H1 (cell line): ENCODE results near the gene COA1. TPM values are rescaled to one million over a fixed set of nuclear protein-coding genes. Genes with fewer than 3 reads are reported as not detected.

ENCODE experiments used
- CTCF ChIA-PET: fragments of 300-600 bp; sonication (Branson Sonifier 250); formaldehyde crosslinking; loops from one replicate; lab custom pipeline; 2021; ENCODE audit not compliant: partially characterized antibody; lab: Charles Lee
- POLR2A ChIA-PET: fragments of 300-600 bp; sonication (Branson Sonifier 250); formaldehyde crosslinking; loops from one replicate; lab custom pipeline; 2021; ENCODE audit warnings: inconsistent platforms; ENCODE audit not compliant: partially characterized antibody; lab: Charles Lee
- DNase-seq, 2 experiments: peaks; one replicate each; pipeline versions ENCODE4 v3.0.0 to v3.0.0-alpha.2; 2010 to 2022; ENCODE audit warnings: low spot score in 2 of 2, low read depth in 1 of 2, mixed read lengths in 1 of 2
- FAIRE-seq: peaks from 2 replicates; lab custom pipeline; 2011; peaks lifted over from hg19 to GRCh38; lab: Jason Lieb, UNC
- H2AFZ ChIP-seq: 2 replicates; pipeline ENCODE4 v1.8.1; 2012; ENCODE audit warnings: low read length, inconsistent platforms
- H2AK5ac ChIP-seq: 2 replicates; pipeline ENCODE4 v1.6.1; 2013; ENCODE audit warnings: low read depth, low read length
- H2BK120ac ChIP-seq: replicated peaks from 2 replicates; pipeline ENCODE3; 2013; ENCODE audit warnings: low read depth, low read length, inconsistent platforms
- H2BK12ac ChIP-seq: 2 replicates; pipeline ENCODE4 v1.6.1; 2013; ENCODE audit warnings: low read depth, low read length
- H2BK15ac ChIP-seq: 2 replicates; pipeline ENCODE4 v1.6.1; 2013; ENCODE audit warnings: low read length
- H2BK20ac ChIP-seq: 2 replicates; pipeline ENCODE4 v1.6.1; 2013; ENCODE audit warnings: low read length
- H2BK5ac ChIP-seq: 2 replicates; pipeline ENCODE4 v1.6.1; 2013; ENCODE audit warnings: low read depth, low read length
- H3K14ac ChIP-seq: 2 replicates; pipeline ENCODE4 v1.6.1; 2013; ENCODE audit warnings: inconsistent platforms; ENCODE audit not compliant: insufficient read length
- H3K18ac ChIP-seq: 2 replicates; pipeline ENCODE4 v1.6.1; 2013; ENCODE audit warnings: low read length; ENCODE audit errors: extremely low read depth
- H3K23ac ChIP-seq: 2 replicates; pipeline ENCODE4 v1.6.1; 2013; ENCODE audit warnings: inconsistent platforms; ENCODE audit not compliant: insufficient read length
- H3K23me2 ChIP-seq: 2 replicates; pipeline ENCODE4 v1.6.1; 2013; ENCODE audit warnings: low read depth, low read length
- H3K27ac ChIP-seq: 2 replicates; pipeline ENCODE4 v1.6.1; 2011; ENCODE audit warnings: low read depth, low read length, inconsistent platforms
- H3K27me3 ChIP-seq, 4 experiments: replicated peaks in 1 of 4; 1 replicate in 1 of 4; 2 replicates in 3 of 4; pipeline versions ENCODE4 v1.6.1 to v1.8.1; 2011 to 2013; ENCODE audit warnings: low read length in 3 of 4, mild to moderate bottlenecking in 3 of 4, inconsistent platforms in 2 of 4, mixed read lengths in 2 of 4, moderate library complexity in 1 of 4; ENCODE audit not compliant: control insufficient read depth in 3 of 4, insufficient read depth in 3 of 4; ENCODE audit errors: extremely low read depth in 1 of 4
- H3K36me3 ChIP-seq, 4 experiments: 2 replicates each; pipeline versions ENCODE4 v1.6.1 to v1.8.1; 2011 to 2013; ENCODE audit warnings: mild to moderate bottlenecking in 4 of 4, low read length in 3 of 4, moderate library complexity in 2 of 4, control low read depth in 1 of 4, inconsistent platforms in 1 of 4; ENCODE audit not compliant: insufficient read depth in 4 of 4, control insufficient read depth in 2 of 4
- H3K4ac ChIP-seq: replicated peaks from 2 replicates; pipeline ENCODE3; 2013; ENCODE audit warnings: low read length, low read depth, mixed read lengths, inconsistent platforms; ENCODE audit not compliant: insufficient read length
- H3K4me1 ChIP-seq, 4 experiments: replicated peaks in 1 of 4; 1 replicate in 1 of 4; 2 replicates in 3 of 4; pipeline versions ENCODE4 v1.6.1 to v1.8.1; 2011 to 2013; ENCODE audit warnings: low read length in 3 of 4, inconsistent platforms in 2 of 4, mixed read lengths in 1 of 4; ENCODE audit not compliant: insufficient read depth in 4 of 4, control insufficient read depth in 3 of 4
- H3K4me2 ChIP-seq, 2 experiments: 2 replicates each; pipeline versions ENCODE4 v1.6.1 to v1.8.1; 2011 to 2013; ENCODE audit warnings: low read depth in 2 of 2, low read length in 2 of 2, control low read depth in 1 of 2, inconsistent platforms in 1 of 2, mild to moderate bottlenecking in 1 of 2; ENCODE audit not compliant: insufficient read depth in 1 of 2
- H3K4me3 ChIP-seq, 4 experiments: fragments of 200-600, 300-600 bp in 1 of 4; sonication (generic), shearing (Covaris generic), sonication (Bioruptor Twin) in 1 of 4; 2 replicates each; pipeline versions ENCODE4 v1.5.1 to v1.8.1; 2011 to 2016; ENCODE audit warnings: low read length in 4 of 4, low read depth in 3 of 4, control low read depth in 2 of 4, inconsistent platforms in 2 of 4, mild to moderate bottlenecking in 2 of 4, mixed read lengths in 1 of 4, moderate library complexity in 1 of 4; ENCODE audit not compliant: insufficient read depth in 2 of 4; ENCODE audit errors: extremely low read depth in 1 of 4
- H3K56ac ChIP-seq: replicated peaks from 2 replicates; pipeline ENCODE3; 2013; ENCODE audit warnings: low read depth, mild to moderate bottlenecking, mixed read lengths, low read length, inconsistent platforms; ENCODE audit not compliant: insufficient read length
- H3K79me1 ChIP-seq: 2 replicates; pipeline ENCODE4 v1.6.1; 2013; ENCODE audit warnings: low read depth, low read length, control low read depth
- H3K79me2 ChIP-seq, 2 experiments: 2 replicates each; pipeline versions ENCODE4 v1.6.1 to v1.8.1; 2012 to 2013; ENCODE audit warnings: low read length in 2 of 2, mild to moderate bottlenecking in 2 of 2, inconsistent platforms in 1 of 2; ENCODE audit not compliant: insufficient read depth in 2 of 2, control insufficient read depth in 1 of 2
- H3K9ac ChIP-seq, 4 experiments: replicated peaks in 1 of 4; 1 replicate in 1 of 4; 2 replicates in 3 of 4; pipeline versions ENCODE4 v1.6.1 to v1.8.1; 2011 to 2013; ENCODE audit warnings: low read depth in 3 of 4, low read length in 3 of 4, control low read depth in 2 of 4, mild to moderate bottlenecking in 2 of 4, moderate library complexity in 2 of 4, inconsistent platforms in 1 of 4; ENCODE audit errors: extremely low read depth in 1 of 4
- H3K9me3 ChIP-seq, 2 experiments: 2 replicates each; pipeline versions ENCODE4 v1.6.1 to v1.8.1; 2012 to 2013; ENCODE audit warnings: mild to moderate bottlenecking in 2 of 2, moderate library complexity in 2 of 2, control low read depth in 1 of 2, inconsistent platforms in 1 of 2, low read depth in 1 of 2, low read length in 1 of 2, mixed read lengths in 1 of 2; ENCODE audit not compliant: insufficient read depth in 2 of 2
- H4K20me1 ChIP-seq, 2 experiments: replicated peaks in 1 of 2; 2 replicates each; pipeline versions ENCODE3 to v1.8.1; 2011 to 2013; ENCODE audit warnings: inconsistent platforms in 2 of 2, low read length in 2 of 2, mild to moderate bottlenecking in 1 of 2; ENCODE audit not compliant: insufficient read depth in 2 of 2, control insufficient read depth in 1 of 2
- H4K5ac ChIP-seq: 2 replicates; pipeline ENCODE4 v1.6.1; 2013; ENCODE audit warnings: low read length, low read depth, mixed read lengths, inconsistent platforms; ENCODE audit not compliant: insufficient read length
- H4K8ac ChIP-seq: 2 replicates; pipeline ENCODE4 v1.8.0; 2013; ENCODE audit warnings: mild to moderate bottlenecking, moderate library complexity, low read length, inconsistent platforms; ENCODE audit not compliant: insufficient read depth; ENCODE audit errors: extremely low read depth
- H4K91ac ChIP-seq: replicated peaks from 2 replicates; pipeline ENCODE3; 2013; ENCODE audit warnings: low read length, mixed read lengths, inconsistent platforms; ENCODE audit not compliant: insufficient read length
- BCL11A ChIP-seq, 2 experiments: IDR thresholded peaks; one replicate each; pipeline ENCODE4 v1.6.1; 2011; ENCODE audit warnings: low read depth in 2 of 2, low read length in 2 of 2, mild to moderate bottlenecking in 2 of 2
- CBX8 ChIP-seq: fragments of 300-800, 300-1000 bp; sonication (generic); IDR thresholded peaks from 2 replicates; pipeline ENCODE4 v1.7.1; 2016; ENCODE audit warnings: low read depth, low read length, borderline replicate concordance
- GABPA ChIP-seq: IDR thresholded peaks from 2 replicates; pipeline ENCODE4 v1.6.1; 2011; ENCODE audit warnings: mild to moderate bottlenecking, low read length, moderate library complexity, borderline replicate concordance; ENCODE audit not compliant: insufficient read depth
- HDAC2 ChIP-seq, 2 experiments: fragments of 300-600 bp in 1 of 2; sonication (generic) in 1 of 2; IDR thresholded peaks; 2 replicates each; pipeline ENCODE4 v1.6.1; 2011 to 2012; ENCODE audit warnings: low read depth in 2 of 2, low read length in 2 of 2, mild to moderate bottlenecking in 2 of 2, moderate library complexity in 2 of 2, borderline replicate concordance in 1 of 2, inconsistent platforms in 1 of 2
- MAX ChIP-seq: IDR thresholded peaks from 2 replicates; pipeline ENCODE4 v1.6.1; 2012; ENCODE audit warnings: inconsistent platforms
- WGBS, 2 experiments: shearing (Covaris generic) in 1 of 2; methylation state at CpG; one replicate each; pipeline versions ENCODE4 v1.1.6 to v1.1.7; 2013 to 2015; ENCODE audit warnings: low lambda C conversion rate in 2 of 2, mixed read lengths in 2 of 2, inconsistent platforms in 1 of 2, low coverage in 1 of 2, missing lambda C conversion rate in 1 of 2; ENCODE audit not compliant: insufficient replicate concordance in 2 of 2, insufficient coverage in 1 of 2, insufficient read length in 1 of 2; ENCODE audit errors: extremely low coverage in 1 of 2, missing lambda C conversion rate in 1 of 2; 5-methylcytosine and 5-hydroxymethylcytosine counted together
- polyA plus RNA-seq, 7 experiments: library from polyadenylated mRNA; depleted of rRNA in 3 of 7; stranded (reverse) in 5 of 7; unstranded in 2 of 7; fragments of >200 nt in 5 of 7; fragments of 200-250 nt in 2 of 7; gene quantifications; 1 replicate in 5 of 7; 2 replicates in 1 of 7; 4 replicates in 1 of 7; pipeline versions ENCODE4 v1.2.1 to v1.2.3, GENCODE V29; 2011 to 2013; ENCODE audit warnings: missing spikeins in 2 of 7, mixed read lengths in 2 of 7
- total RNA-seq: library from RNA; stranded (reverse); fragmentation: NEBNext Ultra II Directional; extraction: Animal tissue kit (Norgen Biotek cat#: 25700); gene quantifications from 2 replicates; pipeline ENCODE4 v1.2.1, GENCODE V29; 2021

The COA1 gene
- total and polyA plus RNA-seq, 2 of the 8 experiments (the other 6 are each of a cell fraction or from before 2014, with no cell fraction given), result 98.6 to 143 TPM

DNA sequence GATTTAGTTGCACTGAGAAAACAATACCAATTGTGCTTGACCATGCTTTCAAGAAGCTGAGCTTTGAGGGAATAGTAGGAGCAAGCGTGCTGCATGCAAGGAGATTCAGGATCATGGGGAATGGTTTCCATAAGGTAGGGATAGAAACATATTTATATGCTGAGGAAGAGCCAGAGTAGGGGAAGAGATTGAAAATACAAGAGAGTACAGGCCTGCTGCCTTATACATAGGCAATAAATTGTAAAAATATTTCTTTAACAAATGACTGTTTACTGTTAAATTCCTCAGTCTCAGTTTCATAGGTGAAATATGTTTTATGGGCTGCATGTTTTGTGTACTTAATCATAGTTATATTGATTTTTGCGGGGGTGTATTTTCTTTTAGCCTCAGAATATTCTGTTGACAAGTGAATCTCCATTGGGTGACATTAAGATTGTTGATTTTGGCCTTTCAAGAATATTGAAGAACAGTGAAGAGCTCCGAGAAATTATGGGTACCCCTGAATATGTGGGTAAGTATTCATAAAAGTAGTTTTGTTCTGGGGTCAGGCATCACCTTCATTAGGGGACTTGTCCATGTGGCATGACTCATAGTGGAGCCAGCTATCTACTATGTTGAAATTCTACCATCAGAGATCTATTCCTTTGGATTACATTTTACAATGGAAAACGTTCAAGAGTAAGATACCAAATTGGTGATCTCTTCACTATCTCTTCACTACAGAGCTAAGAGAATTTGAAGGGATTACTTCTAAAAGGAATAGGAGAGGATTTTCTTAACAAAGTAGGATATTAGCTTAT, 109.9 kb downstream of the COA1 start:
- Histone ChIP-seq H3K27me3 (no peaks in the 10 kb centered on the region), H3K4me2 (no peak overlapping the region), H3K79me2 (no peaks in the 10 kb centered on the region), H2BK15ac (no peak overlapping the region), H2AFZ (no peak overlapping the region), H3K14ac (no peak overlapping the region), H3K79me1 (peaks cover 5% of the 10 kb centered on the region; the same call in 1 of the 2 replicates), H3K18ac (no peak overlapping the region), H3K9ac (no peak overlapping the region), H3K27ac (no peak overlapping the region), H3K9me3 (no peaks in the 10 kb centered on the region), H4K20me1 (peaks cover 0 to 2% of the 10 kb centered on the region in 2 experiments), H2BK5ac (no peak overlapping the region), H2BK12ac (no peak overlapping the region), H3K56ac (no peak overlapping the region), H3K23me2 (no peaks in the 10 kb centered on the region), H3K4me3 (no peak overlapping the region), H2BK120ac (no peak overlapping the region), H2AK5ac (no peak overlapping the region), H4K8ac (no peak overlapping the region), H4K91ac (no peak overlapping the region), H3K23ac (no peak overlapping the region), H3K36me3 (peaks cover 0 to 9% (median under 1%) of the 10 kb centered on the region in 4 experiments; a peak in 2 of 8 replicates), H3K4ac (no peak overlapping the region), H2BK20ac (no peak overlapping the region), H3K4me1 (peaks cover 0 to 3% (median 1%) of the 10 kb centered on the region in 4 experiments; a peak in 2 of 7 replicates), H4K5ac (no peak overlapping the region)
- WGBS, 2 experiments, result 89% methylated on average over 4 of the region's 4 CpGs; no CpG with 5 or more reads in 1 of the 2 experiments
- FAIRE-seq, result no peak
- POLR2A ChIA-PET, result interaction anchor here (1.4 kb wide), 1 partner anchor 41 kb away, joined by 4 read pairs; no protein-coding TSS in a partner anchor
- DNase-seq, result no peak
- CTCF ChIA-PET, result interaction anchor here (0.5 to 2.0 kb wide), 3 partner anchors 14 to 37 kb away, joined by 4 to 5 read pairs (median 4); partner anchors contain the start of gene STK17A
- TF ChIP-seq GABPA, result no peak
- no peak for TF ChIP-seq HDAC2 (IDR thresholded peaks at IDR 0.05; ENCODE audit: borderline replicate concordance in 1 of 2, low read depth in 2 of 2, low read length in 2 of 2)
- no peak for TF ChIP-seq MAX
- no peak for TF ChIP-seq BCL11A (IDR thresholded peaks at IDR 0.05; ENCODE audit: low read depth in 2 of 2, low read length in 2 of 2)
- TF ChIP-seq CBX8, result no peak
